GM23338 (cell line): ENCODE data around the gene TMEM38A. TPM values are rescaled to one million over a fixed set of nuclear protein-coding genes. Genes with fewer than 3 reads are reported as not detected.

ENCODE experiments used
- ATAC-seq: fragments of 200-7000 bp; cut with Tn5 transposase; 3 replicates; pipeline ENCODE4 v1.9.1; 2020
- DNase-seq: peaks from one replicate; pipeline ENCODE4 v3.0.0-alpha.2; 2015; ENCODE audit warnings: low spot score
- H2AFZ ChIP-seq: fragments of 200-600 bp; sonication (generic); 2 replicates; pipeline ENCODE4 v1.8.0; 2016; ENCODE audit warnings: antibody characterized with exemption, mild to moderate bottlenecking, moderate library complexity
- H3F3A ChIP-seq: fragments of 200-600 bp; sonication (generic); replicated peaks from 2 replicates; pipeline ENCODE4 v1.8.0; 2017; ENCODE audit warnings: antibody characterized with exemption, mixed run types, low read depth
- H3K27ac ChIP-seq: fragments of 200-600 bp; sonication (generic); 2 replicates; pipeline ENCODE4 v1.6.1; 2016; ENCODE audit warnings: low read depth
- H3K27me3 ChIP-seq: fragments of 200-600 bp; sonication (generic); 2 replicates; pipeline ENCODE4 v1.8.0; 2016; ENCODE audit warnings: mild to moderate bottlenecking, mixed run types, moderate library complexity; ENCODE audit not compliant: insufficient read depth
- H3K36me3 ChIP-seq: fragments of 200-600 bp; sonication (generic); 2 replicates; pipeline ENCODE4 v1.8.0; 2016; ENCODE audit warnings: mild to moderate bottlenecking; ENCODE audit not compliant: insufficient read depth
- H3K4me1 ChIP-seq: fragments of 200-600 bp; sonication (generic); 2 replicates; pipeline ENCODE4 v1.8.0; 2016; ENCODE audit warnings: mild to moderate bottlenecking, moderate library complexity; ENCODE audit not compliant: insufficient read depth
- H3K4me2 ChIP-seq: fragments of 200-600 bp; sonication (generic); 2 replicates; pipeline ENCODE4 v1.7.1; 2017; ENCODE audit warnings: mixed run types
- H3K4me3 ChIP-seq: fragments of 200-600 bp; sonication (generic); 2 replicates; pipeline ENCODE4 v1.6.1; 2016; ENCODE audit warnings: mixed run types
- H3K79me2 ChIP-seq: fragments of 200-600 bp; sonication (generic); replicated peaks from 2 replicates; pipeline ENCODE4 v1.8.0; 2017; ENCODE audit warnings: mild to moderate bottlenecking; ENCODE audit not compliant: insufficient read depth
- H3K9me2 ChIP-seq: fragments of 200-600 bp; sonication (generic); 2 replicates; pipeline ENCODE4 v1.8.0; 2017; ENCODE audit not compliant: insufficient read depth
- H4K20me1 ChIP-seq: fragments of 200-600 bp; sonication (generic); replicated peaks from 2 replicates; pipeline ENCODE4 v1.8.0; 2017; ENCODE audit warnings: mild to moderate bottlenecking; ENCODE audit not compliant: insufficient read depth
- H3K27ac Mint-ChIP-seq: 2 replicates; pipeline ENCODE4 v1.8.0; 2020; ENCODE audit warnings: inconsistent platforms, mild to moderate bottlenecking, moderate library complexity, mixed read lengths
- H3K27me3 Mint-ChIP-seq: 3 replicates; pipeline ENCODE4 v1.8.0; 2022; ENCODE audit warnings: low read depth, mild to moderate bottlenecking, moderate library complexity, mixed read lengths, inconsistent platforms; ENCODE audit not compliant: insufficient read depth, poor library complexity
- H3K36me3 Mint-ChIP-seq: 3 replicates; pipeline ENCODE4 v1.8.0; 2021; ENCODE audit warnings: low read depth, mild to moderate bottlenecking, inconsistent platforms, moderate library complexity, mixed read lengths
- H3K4me1 Mint-ChIP-seq: 3 replicates; pipeline ENCODE4 v1.8.0; 2020; ENCODE audit warnings: mild to moderate bottlenecking, inconsistent platforms, mixed read lengths
- H3K4me3 Mint-ChIP-seq: 3 replicates; pipeline ENCODE4 v1.8.0; 2021; ENCODE audit warnings: moderate library complexity, mild to moderate bottlenecking, inconsistent platforms, mixed read lengths
- H3K9me3 Mint-ChIP-seq: 3 replicates; pipeline ENCODE4 v1.8.0; 2020; ENCODE audit warnings: moderate library complexity, mild to moderate bottlenecking, inconsistent platforms, mixed read lengths
- CREB1 ChIP-seq: fragments of 250-450 bp; sonication (Bioruptor Pico); IDR thresholded peaks from 2 replicates; pipeline ENCODE4 v1.5.0; 2020; ENCODE audit warnings: low read depth, mild to moderate bottlenecking, moderate library complexity
- CTCF ChIP-seq, 2 experiments: fragments of 200-600 bp in 1 of 2; sonication (generic) in 1 of 2; conservative IDR thresholded peaks; 2 replicates each; pipeline versions ENCODE4 v1.5.1 to v1.6.1; 2016 to 2017; ENCODE audit warnings: antibody characterized with exemption in 2 of 2, low read depth in 2 of 2, mild to moderate bottlenecking in 2 of 2, moderate library complexity in 1 of 2
- ETS1 ChIP-seq: IDR thresholded peaks from 2 replicates; pipeline ENCODE4 v1.6.1; 2016; ENCODE audit warnings: antibody characterized with exemption
- EZH2 ChIP-seq: fragments of 200-600 bp; sonication (generic); IDR thresholded peaks from one replicate; pipeline ENCODE4 v1.8.0; 2017; ENCODE audit warnings: antibody characterized with exemption, mild to moderate bottlenecking, low read depth; ENCODE audit not compliant: unreplicated experiment
- EZH2phosphoT487 ChIP-seq: fragments of 200-600 bp; sonication (generic); IDR thresholded peaks from one replicate; pipeline ENCODE4 v1.8.1; 2018; ENCODE audit warnings: antibody characterized with exemption; ENCODE audit not compliant: unreplicated experiment
- JUNB ChIP-seq: IDR thresholded peaks from one replicate; pipeline ENCODE4 v1.6.1; 2016; ENCODE audit warnings: antibody characterized with exemption; ENCODE audit not compliant: unreplicated experiment
- NANOG ChIP-seq: IDR thresholded peaks from 2 replicates; pipeline ENCODE4 v1.6.1; 2016; ENCODE audit warnings: antibody characterized with exemption, borderline replicate concordance
- POLR2AphosphoS5 ChIP-seq: IDR thresholded peaks from 2 replicates; pipeline ENCODE4 v1.6.1; 2016; ENCODE audit warnings: antibody characterized with exemption, low read depth
- REST ChIP-seq: IDR thresholded peaks from one replicate; pipeline ENCODE4 v1.6.1; 2018; ENCODE audit warnings: antibody characterized with exemption; ENCODE audit not compliant: unreplicated experiment
- STAT1 ChIP-seq: IDR thresholded peaks from one replicate; pipeline ENCODE4 v1.6.1; 2016; ENCODE audit warnings: antibody characterized with exemption; ENCODE audit not compliant: unreplicated experiment
- ZNF114 ChIP-seq: fragments of 250-450 bp; sonication (Bioruptor Pico); IDR thresholded peaks from 2 replicates; pipeline ENCODE4 v1.5.0; 2020; ENCODE audit warnings: mild to moderate bottlenecking, moderate library complexity
- ZNF331 ChIP-seq: fragments of 250-450 bp; sonication (Bioruptor Pico); IDR thresholded peaks from 2 replicates; pipeline ENCODE4 v1.5.0; 2020; ENCODE audit warnings: low read depth, mild to moderate bottlenecking, moderate library complexity
- ZNF462 ChIP-seq: fragments of 250-450 bp; sonication (Bioruptor Pico); IDR thresholded peaks from 2 replicates; pipeline ENCODE4 v1.5.0; 2020; ENCODE audit warnings: mild to moderate bottlenecking, moderate library complexity
- polyA plus RNA-seq: library from polyadenylated mRNA; unstranded; fragments of >200 nt; fragmentation: Nextera tagmentation; extraction: Ambion mirVana; gene quantifications from 2 replicates; pipeline ENCODE4 v1.2.1, GENCODE V29; 2016
- total RNA-seq: library from RNA; depleted of rRNA; stranded (reverse); fragments of >200 nt; shearing (Covaris generic); gene quantifications from 2 replicates; pipeline ENCODE4 v1.2.3, GENCODE V29; 2014

TMEM38A gene
- total and polyA plus RNA-seq, 2 experiments from 2014 or later: 5.9 to 14.1 TPM

- Mint-ChIP-seq H3K4me1 (no peaks in the 10 kb centered on the region), H3K36me3 (no peaks in the 10 kb centered on the region; the same call in 2 of the 3 replicates), H3K27ac (no peak overlapping the region), H3K4me3 (no peak overlapping the region), H3K9me3 (no peaks in the 10 kb centered on the region), H3K27me3 (peaks cover 2% of the 10 kb centered on the region)
- H3K27ac ChIP-seq: no peak overlapping the region
- no peaks in the 10 kb centered on the region; the same call in 1 of the 2 replicates for H3K9me2 ChIP-seq
- no peaks in the 10 kb centered on the region for H3K27me3 ChIP-seq
- no peaks in the 10 kb centered on the region for H3K4me1 ChIP-seq
- H3K36me3 ChIP-seq: no peaks in the 10 kb centered on the region
- TF ChIP-seq REST (no peak), ETS1 (no peak), ZNF114 (no peak), NANOG (no peak), STAT1 (no peak), EZH2phosphoT487 (no peak), POLR2AphosphoS5 (no peak), CTCF (conservative IDR thresholded peaks at IDR 0.05; ENCODE audit: low read depth in 2 of 2) (no peak), ZNF462 (CRISPR knock-in tag) (no peak), CREB1 (CRISPR knock-in tag) (no peak), EZH2 (no peak), JUNB (no peak), ZNF331 (no peak)
- ATAC-seq (no peak), DNase-seq (no peak)
- H3K4me2 ChIP-seq: no peak overlapping the region
- H4K20me1 ChIP-seq: no peaks in the 10 kb centered on the region
- no peak overlapping the region for H3K4me3 ChIP-seq
- no peak overlapping the region for H2AFZ ChIP-seq
- H3F3A ChIP-seq: no peaks in the 10 kb centered on the region
- no peaks in the 10 kb centered on the region for H3K79me2 ChIP-seq
Measured at GRCh38 chr19:16688084-16688483, 27.1 kb downstream of the TMEM38A start.
